ENCODE measurements around the gene GADD45B.
"Not testable (repeated sequence)": the region's sequence is repeated elsewhere in the genome, so short reads cannot be mapped to it uniquely, and the experiment has no call there.

The GADD45B gene

DNA sequence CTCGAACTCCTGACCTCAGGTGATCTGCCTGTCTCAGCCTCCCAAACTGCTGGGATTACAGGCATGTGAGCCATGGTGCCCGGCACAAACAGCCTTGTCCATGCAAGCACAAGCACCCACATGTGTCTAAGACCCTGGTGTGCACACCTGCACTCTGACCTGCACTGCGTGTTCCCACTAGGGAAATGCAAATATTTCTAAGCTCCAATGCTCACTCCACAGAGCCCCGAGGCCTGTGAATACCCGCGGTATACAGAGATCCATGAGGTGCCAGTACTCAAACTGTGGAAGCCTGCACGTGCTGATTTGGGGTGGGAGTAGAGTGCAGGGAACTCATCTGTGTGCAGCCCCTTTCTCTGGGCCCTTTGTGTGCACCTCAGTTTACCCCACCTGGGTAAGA is 14.7 kb downstream of the GADD45B start:
- no peak for DNase-seq (ENCODE audit: low spot score in 2 of 2)
- H3K27ac Mint-ChIP-seq (ENCODE audit: low read depth): no peak overlapping the region
- H3K27me3 Mint-ChIP-seq: peaks cover 46% of the 10 kb centered on the region

DNA sequence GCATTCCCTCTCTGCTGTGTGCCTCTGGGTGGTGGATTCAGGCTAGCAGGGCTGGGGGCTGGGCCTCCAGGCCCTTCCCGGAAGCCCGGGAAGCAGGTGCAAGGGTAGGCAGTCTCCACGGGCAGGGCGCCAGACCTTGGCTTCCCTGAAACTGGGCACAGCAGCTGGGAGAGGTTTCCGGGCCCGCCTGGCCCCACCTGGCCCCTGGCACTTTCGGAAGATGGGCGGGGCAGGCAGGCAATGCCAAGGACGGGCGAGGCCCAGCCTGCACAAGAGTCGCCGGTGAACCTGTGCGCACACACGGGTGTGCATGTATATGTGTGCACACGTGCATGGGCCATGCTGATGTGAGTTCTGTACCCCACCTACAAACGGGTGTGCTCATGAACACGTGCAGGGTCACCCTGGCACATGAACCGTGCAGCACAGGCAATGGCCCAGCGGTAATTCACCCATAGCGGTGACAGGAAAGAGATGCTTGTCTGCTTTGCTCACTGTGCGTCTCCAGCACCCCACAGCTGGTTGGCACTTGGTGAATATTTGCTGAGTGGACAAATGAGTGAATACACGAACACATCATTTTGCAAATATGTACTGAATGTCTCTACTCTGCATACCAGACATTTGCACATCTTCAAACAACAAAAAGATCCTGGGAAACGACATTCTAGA is 15.3 kb downstream of the GADD45B start:
- Mint-ChIP-seq H3K27ac (ENCODE audit: low read depth) (no peak overlapping the region), H3K36me3 (ENCODE audit: insufficient read depth) (peaks cover 3% of the 10 kb centered on the region), H3K4me1 (peaks cover 23% of the 10 kb centered on the region), H3K4me3 (no peak overlapping the region), H3K27me3 (peaks cover 46% of the 10 kb centered on the region), H3K9me3 (no peaks in the 10 kb centered on the region)
- no peak for ATAC-seq (replicated peaks; ENCODE audit: extremely low read depth, poor library complexity, severe bottlenecking)
- no peak for DNase-seq (ENCODE audit: low spot score in 2 of 2)

More for the DNA sequence above, 14.7 kb downstream of the GADD45B start:
- Mint-ChIP-seq H3K9me3 (no peaks in the 10 kb centered on the region), H3K4me3 (no peak overlapping the region), H3K4me1 (peaks cover 17% of the 10 kb centered on the region), H3K36me3 (ENCODE audit: insufficient read depth) (peaks cover 3% of the 10 kb centered on the region)
- no peak for ATAC-seq (replicated peaks; ENCODE audit: extremely low read depth, poor library complexity, severe bottlenecking)

DNA sequence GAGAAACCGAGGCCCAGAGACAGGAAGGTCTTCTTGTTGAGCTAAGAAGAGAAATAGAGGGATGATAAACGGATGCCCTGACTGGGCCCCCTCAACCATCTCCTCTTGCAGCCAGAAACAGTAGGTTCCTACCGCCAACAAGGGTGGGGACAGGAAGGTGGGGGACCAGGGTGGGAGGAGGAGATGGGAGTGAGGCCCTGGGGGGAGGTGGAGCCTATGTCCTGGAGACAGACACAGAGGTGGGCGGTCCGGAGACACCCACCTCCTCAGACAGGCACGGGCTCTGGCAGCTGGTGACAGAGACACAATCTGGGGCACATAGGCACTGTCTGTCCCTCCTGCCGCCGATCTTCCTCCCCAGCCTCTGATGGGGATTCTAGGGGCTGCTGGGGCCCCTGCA is 16.9 kb downstream of the GADD45B start:
- H3K27ac Mint-ChIP-seq (ENCODE audit: low read depth): no peak overlapping the region
- H3K4me3 Mint-ChIP-seq: peak overlapping the region; percentile 30
- peaks cover 46% of the 10 kb centered on the region for H3K27me3 Mint-ChIP-seq

DNA sequence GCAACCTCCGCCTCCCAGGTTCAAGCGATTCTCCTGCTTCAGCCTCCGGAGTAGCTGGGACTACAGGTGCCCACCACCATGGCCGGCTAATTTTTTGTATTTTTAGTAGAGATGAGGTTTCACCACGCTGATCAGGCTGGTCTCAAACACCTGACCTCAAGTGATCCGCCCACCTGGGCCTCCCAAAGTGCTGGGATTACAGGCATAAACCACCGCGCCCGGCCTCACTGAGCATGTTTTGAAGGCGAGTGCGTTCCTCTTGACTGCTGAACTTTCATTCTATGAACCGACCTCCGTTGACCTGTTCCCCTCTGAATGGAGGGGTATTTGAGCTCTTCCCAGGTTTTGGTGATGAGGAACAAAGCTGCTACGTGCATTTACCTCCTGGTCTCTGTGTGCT is 17.5 kb downstream of the GADD45B start:
- peaks cover 46% of the 10 kb centered on the region for H3K27me3 Mint-ChIP-seq
- not testable (repeated sequence) for ATAC-seq (replicated peaks; ENCODE audit: extremely low read depth, poor library complexity, severe bottlenecking); H3K36me3 Mint-ChIP-seq (ENCODE audit: insufficient read depth); H3K27ac Mint-ChIP-seq (ENCODE audit: low read depth); DNase-seq (ENCODE audit: low spot score in 2 of 2); H3K9me3 Mint-ChIP-seq
- H3K4me1 Mint-ChIP-seq: peaks cover 26% of the 10 kb centered on the region
- H3K4me3 Mint-ChIP-seq: peak overlapping the region; percentile 73

More for the DNA sequence above, 16.9 kb downstream of the GADD45B start:
- ATAC-seq (replicated peaks; ENCODE audit: extremely low read depth, poor library complexity, severe bottlenecking) (no peak), DNase-seq (ENCODE audit: low spot score in 2 of 2) (no peak)
- Mint-ChIP-seq H3K36me3 (ENCODE audit: insufficient read depth) (peaks cover 3% of the 10 kb centered on the region), H3K9me3 (no peaks in the 10 kb centered on the region), H3K4me1 (peaks cover 26% of the 10 kb centered on the region)

DNA sequence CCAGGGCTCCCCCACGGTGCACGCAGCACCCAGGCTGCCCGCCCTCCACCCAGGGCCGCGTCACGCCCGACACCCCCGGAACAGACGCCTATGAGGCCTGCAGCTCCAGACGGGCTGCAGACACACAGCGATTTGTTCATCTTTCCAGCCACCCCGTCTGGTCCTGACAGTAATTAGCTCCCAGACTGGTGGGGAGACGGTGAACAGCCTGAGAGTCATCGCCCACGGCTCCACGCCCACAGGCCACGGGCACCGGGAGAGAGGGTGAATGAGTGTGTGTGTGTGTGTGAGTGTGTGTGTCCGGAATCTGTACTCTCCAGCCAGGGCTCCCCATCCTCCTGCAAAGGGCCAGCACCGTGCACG is 18.1 kb downstream of the GADD45B start:
- Mint-ChIP-seq H3K27me3 (peaks cover 46% of the 10 kb centered on the region), H3K9me3 (no peaks in the 10 kb centered on the region), H3K4me3 (peak overlapping the region; percentile 73), H3K27ac (ENCODE audit: low read depth) (no peak overlapping the region), H3K36me3 (ENCODE audit: insufficient read depth) (peaks cover 3% of the 10 kb centered on the region), H3K4me1 (peaks cover 22% of the 10 kb centered on the region)
- ATAC-seq (replicated peaks; ENCODE audit: extremely low read depth, poor library complexity, severe bottlenecking) (no peak), DNase-seq (ENCODE audit: low spot score in 2 of 2) (no peak)

DNA sequence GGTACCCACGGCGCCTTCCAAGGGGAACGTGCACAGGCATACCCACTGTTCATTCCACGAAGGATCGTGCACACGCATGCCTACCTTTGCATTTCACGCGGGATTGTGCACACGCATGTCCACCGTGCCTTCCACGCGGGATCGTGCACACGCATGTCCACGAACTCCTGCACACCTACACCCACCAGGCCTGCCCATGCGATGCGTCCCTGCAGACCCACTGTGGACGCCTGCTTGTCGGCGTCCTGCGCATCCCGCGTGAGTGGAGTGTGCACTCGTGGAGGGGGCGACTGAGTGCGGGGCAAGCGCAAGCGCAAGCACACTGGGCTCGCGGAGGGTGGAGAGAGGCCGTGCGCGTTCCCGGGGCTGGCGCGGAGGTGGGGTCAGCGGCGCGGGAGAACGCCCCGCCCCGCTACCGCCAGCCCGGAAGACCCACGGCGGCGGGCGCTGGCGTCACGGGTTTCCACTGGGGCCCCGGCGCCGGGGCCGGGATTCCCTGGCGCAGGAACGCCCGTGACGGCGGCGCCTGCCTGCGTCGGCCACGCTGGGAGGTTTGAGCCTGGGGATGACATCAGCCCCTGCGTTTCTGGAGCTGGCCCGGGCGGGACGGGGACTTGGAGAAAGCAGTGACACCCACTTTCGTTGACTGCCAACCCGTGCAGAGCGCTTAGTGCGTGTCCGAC is 18.7 kb downstream of the GADD45B start:
- Mint-ChIP-seq H3K27ac (ENCODE audit: low read depth) (no peak overlapping the region), H3K36me3 (ENCODE audit: insufficient read depth) (peaks cover under 1% of the 10 kb centered on the region), H3K4me1 (peaks cover 20% of the 10 kb centered on the region), H3K27me3 (peaks cover 41% of the 10 kb centered on the region), H3K4me3 (peak overlapping the region; percentile 73), H3K9me3 (no peaks in the 10 kb centered on the region)
- ATAC-seq (replicated peaks; ENCODE audit: extremely low read depth, poor library complexity, severe bottlenecking) (peak; percentile 74), DNase-seq (ENCODE audit: low spot score in 2 of 2) (no peak)

DNA sequence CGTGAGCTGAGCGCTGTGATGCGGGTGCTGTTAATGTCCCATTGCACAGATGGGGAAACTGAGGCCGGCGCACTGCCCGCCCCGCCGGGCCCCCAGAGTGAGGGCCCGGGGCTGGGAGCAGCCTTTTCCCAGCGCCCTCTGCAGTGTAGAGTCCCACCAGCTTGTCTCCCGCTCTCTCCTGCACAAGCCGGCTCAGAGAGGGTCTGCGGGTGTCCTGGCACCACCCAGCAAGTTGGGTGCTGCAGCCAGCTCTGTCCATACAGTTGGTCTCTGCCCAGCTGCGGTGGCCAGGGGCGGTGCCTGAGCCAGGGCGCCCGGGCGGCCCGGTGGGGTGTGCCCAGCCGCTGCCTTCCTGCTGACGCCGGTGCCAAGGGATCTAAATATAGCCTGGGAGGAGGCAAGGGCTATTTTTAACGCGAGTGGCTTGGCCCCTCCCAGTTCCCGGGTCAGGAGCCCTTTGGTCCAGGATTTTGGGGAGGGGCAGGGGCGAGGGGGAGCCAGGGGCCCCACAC is 19.3 kb downstream of the GADD45B start:
- H3K36me3 Mint-ChIP-seq (ENCODE audit: insufficient read depth): no peaks in the 10 kb centered on the region
- peaks cover 36% of the 10 kb centered on the region for H3K27me3 Mint-ChIP-seq
- H3K4me1 Mint-ChIP-seq: peaks cover 16% of the 10 kb centered on the region
- no peak for DNase-seq (ENCODE audit: low spot score in 2 of 2)
- no peak overlapping the region for H3K27ac Mint-ChIP-seq (ENCODE audit: low read depth)
- peak overlapping the region; percentile 73 for H3K4me3 Mint-ChIP-seq
- no peaks in the 10 kb centered on the region for H3K9me3 Mint-ChIP-seq
- ATAC-seq (replicated peaks; ENCODE audit: extremely low read depth, poor library complexity, severe bottlenecking): no peak

DNA sequence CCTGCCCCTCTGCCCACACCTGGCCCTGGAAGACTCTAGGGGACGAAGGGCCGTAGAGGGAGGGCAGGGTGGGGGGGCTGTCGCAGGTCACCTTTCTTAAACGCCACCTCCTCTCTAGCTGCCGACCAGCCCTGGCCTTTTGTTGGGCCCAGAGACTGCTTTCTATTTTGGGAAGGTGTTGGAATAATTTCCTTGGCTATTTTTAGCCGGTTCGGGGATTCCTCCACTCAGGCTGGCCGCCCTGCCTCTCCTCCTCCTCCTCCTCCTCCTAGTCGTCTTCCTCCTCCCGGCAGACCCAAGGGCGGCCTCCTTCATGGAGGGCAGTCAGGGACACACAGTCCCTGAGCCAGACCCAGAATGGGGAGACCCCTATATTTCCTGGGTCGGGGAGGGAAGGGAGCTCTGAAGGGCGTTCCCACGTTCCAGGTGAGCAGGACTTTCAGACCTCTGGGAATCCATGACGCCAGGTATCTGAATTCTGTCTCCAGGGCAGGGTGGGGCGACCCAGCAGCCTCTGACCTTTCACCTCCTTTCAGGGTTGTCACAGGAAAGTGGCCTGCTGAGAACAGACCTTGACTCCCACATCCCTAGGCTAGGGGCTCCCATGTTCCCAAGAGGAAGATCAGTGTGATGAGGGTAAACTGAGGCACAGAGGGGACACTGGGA is 19.9 kb downstream of the GADD45B start:
- H3K36me3 Mint-ChIP-seq (ENCODE audit: insufficient read depth): no peaks in the 10 kb centered on the region
- peaks cover 33% of the 10 kb centered on the region for H3K27me3 Mint-ChIP-seq
- no peaks in the 10 kb centered on the region for H3K9me3 Mint-ChIP-seq
- H3K4me1 Mint-ChIP-seq: peaks cover 16% of the 10 kb centered on the region
- no peak overlapping the region for H3K27ac Mint-ChIP-seq (ENCODE audit: low read depth)
- ATAC-seq (replicated peaks; ENCODE audit: extremely low read depth, poor library complexity, severe bottlenecking) (no peak), DNase-seq (ENCODE audit: low spot score in 2 of 2) (no peak)
- H3K4me3 Mint-ChIP-seq: peak overlapping the region; percentile 70

DNA sequence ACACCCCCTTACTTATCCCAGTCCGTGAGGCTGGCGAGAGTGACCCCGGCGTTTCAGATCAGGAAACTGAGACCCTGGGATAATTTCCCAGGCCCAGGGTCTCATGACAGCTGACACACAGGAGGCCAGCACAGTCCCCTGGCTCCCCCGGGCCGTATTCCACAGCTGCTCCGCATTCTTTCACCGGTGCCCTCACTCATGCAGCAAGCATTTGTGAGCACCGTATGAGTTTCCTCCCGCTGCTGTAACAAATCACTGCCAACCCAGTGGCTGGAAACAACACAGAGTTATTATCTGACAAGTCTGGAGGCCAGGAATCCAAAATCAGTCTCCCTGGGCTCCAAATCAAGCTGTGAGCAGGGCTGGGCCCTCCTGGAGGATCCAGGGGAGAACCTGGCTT is 21.3 kb downstream of the GADD45B start:
- peaks cover 19% of the 10 kb centered on the region for H3K27me3 Mint-ChIP-seq
- peaks cover 16% of the 10 kb centered on the region for H3K4me1 Mint-ChIP-seq
- DNase-seq (ENCODE audit: low spot score in 2 of 2) (no peak), ATAC-seq (replicated peaks; ENCODE audit: extremely low read depth, poor library complexity, severe bottlenecking) (no peak)
- no peak overlapping the region for H3K4me3 Mint-ChIP-seq
- H3K9me3 Mint-ChIP-seq: no peaks in the 10 kb centered on the region
- H3K27ac Mint-ChIP-seq (ENCODE audit: low read depth): no peak overlapping the region
- H3K36me3 Mint-ChIP-seq (ENCODE audit: insufficient read depth): no peaks in the 10 kb centered on the region

DNA sequence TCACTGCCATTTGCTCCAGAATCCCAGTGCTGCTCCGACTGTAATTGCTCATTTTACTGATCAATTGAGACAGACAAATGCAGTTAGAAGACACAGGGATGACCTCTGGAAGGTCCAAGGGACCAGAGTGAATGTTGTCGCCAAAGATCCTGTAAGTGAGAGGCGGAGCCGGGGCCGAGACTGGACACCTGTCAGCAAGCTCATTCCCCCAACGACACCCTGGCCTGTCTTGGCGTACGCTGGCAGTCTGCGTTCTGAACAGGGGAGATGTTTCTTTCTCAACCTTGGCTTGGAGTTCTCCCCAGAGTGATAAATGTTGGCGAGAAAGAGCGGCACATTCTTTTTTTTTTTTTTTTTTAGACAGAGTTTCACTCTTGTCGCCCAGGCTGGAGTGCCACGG is 24.2 kb downstream of the GADD45B start:
- H3K36me3 Mint-ChIP-seq (ENCODE audit: insufficient read depth): peaks cover 2% of the 10 kb centered on the region
- peaks cover 22% of the 10 kb centered on the region for H3K4me1 Mint-ChIP-seq
- H3K27ac Mint-ChIP-seq (ENCODE audit: low read depth): no peak overlapping the region

DNA sequence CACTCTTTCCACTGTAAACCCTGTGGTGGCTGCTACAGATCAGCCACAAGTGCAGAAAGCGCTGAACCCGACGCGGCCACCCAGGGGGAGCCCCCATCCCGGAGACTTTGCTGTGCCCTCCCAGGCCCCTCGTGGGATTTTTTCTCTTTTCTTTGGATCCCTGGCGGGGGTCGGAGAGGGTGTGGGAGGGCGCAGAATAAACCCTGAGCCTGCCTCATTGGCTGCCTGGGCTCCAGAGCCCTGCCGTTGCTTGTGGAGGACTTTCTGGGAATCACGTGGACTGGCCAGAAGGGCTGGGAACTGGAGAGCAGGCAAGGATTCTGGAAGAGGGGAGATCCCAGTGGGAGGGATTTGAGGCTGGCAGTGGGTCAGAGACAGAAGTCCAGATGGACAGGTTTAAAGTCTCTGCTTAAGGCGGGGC is 24.9 kb downstream of the GADD45B start:
- Mint-ChIP-seq H3K27ac (ENCODE audit: low read depth) (no peak overlapping the region), H3K9me3 (no peaks in the 10 kb centered on the region), H3K36me3 (ENCODE audit: insufficient read depth) (peaks cover 2% of the 10 kb centered on the region), H3K4me3 (no peak overlapping the region), H3K4me1 (peaks cover 20% of the 10 kb centered on the region), H3K27me3 (no peaks in the 10 kb centered on the region)
- DNase-seq (ENCODE audit: low spot score in 2 of 2) (no peak), ATAC-seq (replicated peaks; ENCODE audit: extremely low read depth, poor library complexity, severe bottlenecking) (no peak)

More for the DNA sequence above, 24.2 kb downstream of the GADD45B start:
- Mint-ChIP-seq H3K27me3 (no peaks in the 10 kb centered on the region), H3K4me3 (no peak overlapping the region), H3K9me3 (no peaks in the 10 kb centered on the region)
- ATAC-seq (replicated peaks; ENCODE audit: extremely low read depth, poor library complexity, severe bottlenecking): no peak
- no peak for DNase-seq (ENCODE audit: low spot score in 2 of 2)

DNA sequence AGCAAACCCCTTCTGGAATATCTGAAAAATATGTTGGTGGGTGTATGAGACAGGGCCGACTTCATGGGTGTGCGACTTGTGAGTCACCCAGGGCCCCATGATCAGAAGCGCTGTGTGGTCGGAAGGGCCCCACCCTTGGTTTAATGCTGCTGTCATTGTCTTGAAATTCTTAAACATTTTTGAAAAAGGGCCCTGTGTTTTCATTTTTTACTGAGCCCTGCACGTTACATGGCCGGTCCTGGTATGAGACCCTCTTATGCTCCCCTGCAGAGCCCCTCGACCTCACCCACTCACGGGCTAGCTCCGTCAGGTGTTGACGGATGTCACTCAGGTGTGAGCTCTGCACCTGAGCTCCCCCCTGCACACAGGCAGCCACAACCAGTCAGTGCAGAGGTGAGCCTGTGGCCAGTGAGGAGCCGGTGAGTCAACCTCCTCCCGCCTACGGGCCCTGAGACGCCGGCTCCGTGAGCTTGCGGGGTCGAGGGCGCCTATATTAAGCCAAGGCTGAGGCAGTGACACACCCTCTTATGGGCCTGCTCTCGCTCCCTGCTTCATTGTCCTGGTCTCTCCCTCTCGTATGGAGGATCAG is 27.7 kb downstream of the GADD45B start:
- peak overlapping the region; percentile 64 for H3K4me3 Mint-ChIP-seq
- H3K4me1 Mint-ChIP-seq: peaks cover 21% of the 10 kb centered on the region
- H3K27me3 Mint-ChIP-seq: no peaks in the 10 kb centered on the region
- H3K9me3 Mint-ChIP-seq: no peaks in the 10 kb centered on the region
- ATAC-seq (replicated peaks; ENCODE audit: extremely low read depth, poor library complexity, severe bottlenecking) (peak; percentile 95), DNase-seq (ENCODE audit: low spot score in 2 of 2) (peak; percentile 44 to 63)
- H3K36me3 Mint-ChIP-seq (ENCODE audit: insufficient read depth): peaks cover 2% of the 10 kb centered on the region
- H3K27ac Mint-ChIP-seq (ENCODE audit: low read depth): peak overlapping the region; percentile 95
